Kasumi-1 (cell line): Measurements from ENCODE around the gene DYNLL1.
"Not testable (repeated sequence)": the region's sequence is repeated elsewhere in the genome, so short reads cannot be mapped to it uniquely, and the experiment has no call there.

Experiments used
- DNase-seq, 2 experiments: peaks; one replicate each; lab custom pipeline; 2025; lab: John Stamatoyannopoulos, UW

The DYNLL1 gene

DNA sequence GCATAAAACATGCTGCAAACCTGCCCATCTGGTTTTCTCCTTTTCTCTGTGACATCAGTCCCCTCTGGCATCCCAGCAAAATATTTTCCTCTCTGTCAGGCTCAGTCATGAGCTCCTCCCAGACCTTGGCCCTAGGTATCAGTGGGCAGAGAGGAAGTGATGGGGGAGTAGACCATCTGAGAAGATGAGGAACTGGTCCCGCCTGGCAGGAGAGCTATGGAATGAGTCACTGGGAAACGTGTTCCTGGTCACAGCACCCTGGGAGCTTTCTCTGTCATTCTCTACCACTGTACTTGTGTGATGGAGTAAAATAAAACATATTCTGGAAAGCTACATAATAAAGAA, 21.3 kb upstream of the DYNLL1 start:
- DNase-seq, result peak; percentile 89 to 91

DNA sequence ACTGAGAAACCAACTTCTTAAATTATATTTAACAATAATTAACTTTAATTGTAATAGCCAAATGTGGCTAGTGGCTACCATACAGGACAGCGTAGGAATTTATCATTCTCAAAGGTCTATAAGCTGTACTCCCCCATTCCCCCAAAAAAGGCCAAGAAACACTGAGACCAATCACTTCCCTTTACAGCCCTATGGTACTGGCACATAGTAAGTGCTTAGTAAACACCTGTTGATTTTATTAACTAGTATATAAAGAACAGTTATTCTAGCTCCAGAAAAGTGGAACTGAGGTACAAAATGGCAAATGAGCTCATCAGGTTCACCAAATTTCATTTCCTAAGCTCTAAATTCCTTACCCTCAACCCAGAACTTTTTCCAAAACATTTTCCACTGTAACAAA, 20.3 kb upstream of the DYNLL1 start:
- DNase-seq, result no peak

DNA sequence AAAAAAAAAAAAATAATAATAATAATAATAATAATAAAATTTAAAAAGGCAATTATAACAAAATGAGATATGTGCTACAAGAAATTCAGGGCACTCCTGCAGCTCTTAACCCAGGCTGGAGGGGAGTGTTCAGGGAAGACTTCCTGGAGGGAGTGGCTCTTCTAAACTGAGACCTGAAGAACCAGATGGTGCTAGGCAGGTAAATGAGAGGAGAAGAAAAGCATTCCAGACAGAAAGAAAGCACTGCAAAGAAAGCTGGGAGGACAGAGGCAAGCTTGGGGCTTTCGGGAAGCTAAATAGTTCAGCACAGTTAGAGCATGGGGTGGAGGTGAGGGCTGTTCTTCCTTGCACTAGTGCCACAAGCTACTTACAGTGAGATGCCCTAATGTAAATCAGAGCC, 16.5 kb upstream of the DYNLL1 start:
- DNase-seq, result no peak

DNA sequence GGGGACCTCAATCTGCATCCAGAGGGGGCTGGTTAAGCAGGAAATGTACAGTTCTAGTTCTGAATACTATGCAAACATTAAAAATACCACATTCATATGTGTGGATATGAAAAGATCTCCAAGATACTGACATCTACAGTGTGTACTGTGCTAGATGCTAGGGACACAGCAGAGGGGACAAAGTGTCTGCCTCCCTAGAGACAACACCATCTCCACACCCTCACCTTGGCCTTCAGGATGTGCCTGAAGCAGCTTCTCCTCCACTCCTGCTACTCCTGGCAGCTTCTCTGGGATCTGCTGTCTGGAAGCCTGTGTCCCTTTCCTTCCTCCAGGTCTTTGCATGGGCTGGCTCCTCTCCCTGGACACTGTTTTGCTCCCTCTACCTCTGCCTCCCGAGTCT, 15.7 kb upstream of the DYNLL1 start:
- no peak for DNase-seq

DNA sequence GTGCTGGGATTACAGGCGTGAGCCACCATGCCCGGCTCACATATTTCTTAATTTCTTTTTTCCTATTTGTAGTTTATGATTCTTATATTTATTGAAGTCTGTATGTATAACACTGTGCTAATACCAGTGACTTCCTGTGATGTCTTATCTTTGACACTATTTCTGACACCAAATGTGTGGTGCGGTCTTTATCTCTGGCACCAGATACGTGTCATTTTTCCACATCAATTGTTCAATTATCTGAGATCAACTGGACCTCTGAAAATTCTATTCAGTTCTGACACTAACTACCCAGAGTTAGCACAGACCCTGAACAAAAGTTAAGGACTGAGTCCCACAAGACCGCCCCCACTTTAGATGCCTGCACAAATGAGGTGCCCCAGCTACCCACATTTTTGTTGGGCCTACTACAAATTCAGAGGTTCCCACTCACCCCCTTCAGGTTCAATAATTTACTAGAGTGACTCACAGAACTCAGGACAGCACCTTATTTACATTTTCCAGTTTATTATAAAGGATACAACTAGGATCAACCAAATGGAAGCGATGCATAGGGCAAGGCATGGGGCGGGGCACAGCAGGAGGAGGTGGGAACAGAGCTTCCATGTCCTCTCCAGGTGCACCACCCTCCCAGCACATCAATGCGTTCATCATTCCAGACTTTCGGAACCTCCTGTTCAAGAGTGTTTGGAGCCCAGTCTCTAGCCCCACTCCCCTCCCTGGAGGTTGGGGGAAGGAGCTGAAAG, 14.7 kb upstream of the DYNLL1 start:
- no peak for DNase-seq

DNA sequence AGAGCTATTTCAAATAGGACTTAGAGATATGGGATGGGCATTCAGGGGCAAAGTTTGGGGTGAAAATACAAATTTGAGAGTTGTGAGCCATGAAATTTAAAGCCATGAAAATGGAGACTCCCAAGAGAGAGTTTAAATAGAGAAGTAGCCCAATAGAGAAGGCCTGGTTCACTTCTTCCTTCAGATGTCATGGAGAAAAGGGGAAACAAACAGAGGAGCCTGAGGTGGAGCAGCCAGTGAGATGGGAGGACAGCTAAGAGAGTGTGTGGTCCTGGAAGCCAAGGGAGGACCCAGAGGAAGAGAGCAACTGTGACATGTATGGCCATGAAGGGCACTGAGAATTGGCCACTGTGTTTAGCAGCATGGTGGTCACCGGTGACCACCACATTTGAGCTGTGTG, 12.3 kb upstream of the DYNLL1 start:
- DNase-seq, result peak; percentile 60 to 70

DNA sequence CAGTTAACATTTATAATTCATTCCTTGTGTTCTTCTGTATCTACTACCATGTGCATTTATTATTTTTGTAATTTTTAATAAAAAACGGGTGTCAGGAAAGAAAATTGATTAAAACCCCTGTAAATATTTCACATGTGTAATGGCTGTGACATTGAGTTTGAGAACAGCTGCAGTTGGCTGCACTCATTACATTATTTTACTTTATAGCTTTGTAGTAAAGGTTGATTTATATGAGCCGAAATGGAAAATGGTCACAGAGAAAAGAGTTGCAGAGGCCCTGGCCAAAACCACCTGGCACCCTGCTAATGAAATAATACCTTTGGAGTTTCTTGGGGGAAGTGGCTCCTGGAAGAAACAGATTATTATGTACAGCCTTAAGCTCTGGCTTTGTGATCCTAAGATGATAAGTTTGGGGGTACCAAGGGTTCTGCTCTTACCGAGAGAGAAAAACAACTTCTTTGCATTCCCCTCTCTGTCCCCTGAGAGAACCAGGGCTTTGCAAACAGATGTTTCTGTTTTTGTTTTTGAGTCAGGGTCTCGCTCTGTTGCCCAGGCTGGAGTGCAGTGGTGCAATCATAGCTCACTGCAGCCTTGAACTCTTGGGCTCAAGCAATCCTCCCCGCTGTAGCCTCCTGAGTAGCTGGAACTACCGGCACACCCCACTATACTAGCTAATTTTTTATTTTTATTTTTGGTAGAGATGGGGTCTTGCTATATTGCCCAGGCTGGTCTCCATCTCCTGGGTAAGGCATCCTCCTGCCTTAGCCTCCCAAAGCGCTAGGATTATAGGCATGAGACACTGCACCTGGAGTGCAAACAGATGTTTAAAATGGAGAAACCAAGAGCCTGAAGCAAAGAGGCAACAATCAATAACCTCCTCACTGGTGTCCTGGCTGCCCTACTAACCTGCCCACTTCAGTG, 9.7 kb upstream of the DYNLL1 start:
- DNase-seq, result no peak

DNA sequence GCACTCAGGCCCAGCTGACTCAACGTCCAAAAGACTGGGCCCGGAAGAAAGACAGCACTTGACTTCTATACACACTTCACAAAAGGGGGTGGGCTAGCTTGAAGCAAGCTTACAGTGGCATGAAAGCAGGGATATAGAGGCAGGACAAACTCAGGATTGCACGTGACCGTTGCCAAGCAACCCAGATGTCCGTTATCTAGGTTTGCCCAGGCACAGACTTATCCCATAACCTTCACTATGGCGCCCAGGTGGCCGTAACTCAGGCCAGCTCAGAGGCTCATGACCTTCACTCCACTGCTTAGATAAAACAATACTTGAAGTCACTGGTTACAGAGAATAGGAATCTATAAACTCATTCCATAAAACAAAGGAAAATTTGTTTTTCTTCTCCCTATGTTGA, 8.4 kb upstream of the DYNLL1 start:
- DNase-seq, result not testable (repeated sequence)

DNA sequence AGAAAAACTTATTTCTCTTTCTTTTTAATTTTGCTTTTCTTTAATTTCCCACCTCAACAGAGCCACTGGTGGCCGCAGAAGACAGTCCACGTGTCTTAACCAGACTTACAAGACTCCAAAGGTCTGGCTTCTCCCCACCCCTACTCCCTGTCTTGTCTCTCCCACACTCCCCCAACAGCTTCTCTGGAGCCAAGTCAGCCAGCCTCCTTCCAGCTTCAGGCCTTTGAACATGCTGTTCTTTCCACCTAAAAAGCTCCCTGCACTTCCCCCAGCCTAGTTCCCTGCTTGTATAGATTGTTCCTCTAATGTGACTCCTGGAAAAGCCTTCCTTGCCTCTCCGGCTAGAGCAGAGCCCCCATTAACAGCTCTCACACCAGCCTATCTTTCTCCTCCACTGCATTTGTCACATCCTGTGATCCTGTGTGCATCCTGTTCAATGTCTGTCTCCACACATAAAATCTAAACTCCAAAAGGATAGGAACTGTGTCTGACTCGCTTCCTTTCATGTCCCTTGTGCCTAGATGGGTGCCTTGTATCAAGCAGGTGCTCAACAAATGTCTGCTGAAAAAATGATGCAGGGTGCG, 7.8 kb upstream of the DYNLL1 start:
- DNase-seq, result no peak

DNA sequence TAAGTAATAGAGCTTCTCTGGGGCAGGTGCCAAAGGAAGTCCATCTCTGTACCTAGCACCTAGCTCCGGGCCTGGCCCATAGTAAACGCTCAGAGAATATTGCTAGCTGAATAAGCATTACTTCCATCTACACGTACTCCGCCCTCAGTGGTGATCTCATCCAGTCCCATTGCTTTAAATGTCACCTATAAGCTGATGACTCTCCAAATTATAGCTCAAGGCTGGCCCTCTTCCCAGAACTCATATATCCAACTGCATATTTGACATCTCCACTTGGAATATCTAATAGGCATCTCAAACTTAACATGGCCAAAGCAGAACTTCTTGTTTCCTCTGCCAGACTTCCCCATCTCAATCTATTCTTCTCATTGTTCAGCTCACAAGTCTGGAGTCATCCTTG, 6.9 kb upstream of the DYNLL1 start:
- DNase-seq, result no peak

DNA sequence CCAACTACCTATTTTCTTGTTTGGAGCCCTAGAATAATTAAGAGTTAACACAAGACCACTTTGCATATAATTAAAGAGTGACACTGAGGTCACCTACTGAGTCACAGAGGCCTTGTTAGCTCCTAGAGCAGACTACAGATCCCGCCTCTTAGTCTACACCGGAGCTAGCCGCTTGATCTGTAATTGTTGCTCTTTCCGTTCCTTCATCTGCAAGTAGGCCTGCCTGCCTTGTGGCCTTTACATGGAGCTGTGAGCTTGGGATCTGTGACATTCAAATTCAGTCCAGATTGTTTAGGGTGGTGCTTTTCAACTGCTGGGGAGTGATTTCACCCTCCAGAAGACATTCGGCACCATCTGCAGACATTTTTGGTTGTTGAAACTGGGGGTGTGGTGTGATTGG, 5.6 kb upstream of the DYNLL1 start:
- DNase-seq, result no peak

DNA sequence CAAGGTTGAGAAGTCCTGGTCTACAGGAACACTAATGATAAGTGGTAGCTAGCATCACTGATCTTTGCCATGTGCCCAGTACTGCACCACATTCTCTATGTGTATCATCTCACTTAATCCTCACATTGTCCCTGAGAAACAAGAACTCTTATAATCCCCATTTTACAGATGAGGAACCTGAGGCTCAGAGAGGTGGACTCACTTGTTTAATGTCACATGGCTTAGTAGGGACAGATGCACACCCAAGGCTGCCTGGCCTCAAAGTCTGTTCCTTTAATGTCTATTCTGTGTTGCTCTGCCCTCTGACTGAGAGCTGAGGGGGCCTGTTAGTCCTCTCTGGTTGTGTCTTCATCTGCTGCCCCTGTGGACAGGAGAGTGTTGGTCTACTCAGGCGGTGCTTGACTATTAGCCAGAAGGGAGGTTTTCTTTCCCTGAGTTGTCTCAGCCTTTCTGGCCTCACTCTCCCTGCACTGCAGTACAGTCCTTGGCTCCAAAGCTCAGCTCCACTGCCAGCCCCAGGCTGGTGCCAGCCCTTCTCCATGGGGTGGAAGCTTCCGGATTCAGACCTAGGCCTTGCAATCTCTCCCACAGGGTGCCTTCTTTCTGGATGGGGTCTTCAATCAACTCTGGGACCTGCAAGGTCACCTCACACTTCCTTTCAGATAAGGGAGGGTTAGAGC, 4.9 kb upstream of the DYNLL1 start:
- no peak for DNase-seq

DNA sequence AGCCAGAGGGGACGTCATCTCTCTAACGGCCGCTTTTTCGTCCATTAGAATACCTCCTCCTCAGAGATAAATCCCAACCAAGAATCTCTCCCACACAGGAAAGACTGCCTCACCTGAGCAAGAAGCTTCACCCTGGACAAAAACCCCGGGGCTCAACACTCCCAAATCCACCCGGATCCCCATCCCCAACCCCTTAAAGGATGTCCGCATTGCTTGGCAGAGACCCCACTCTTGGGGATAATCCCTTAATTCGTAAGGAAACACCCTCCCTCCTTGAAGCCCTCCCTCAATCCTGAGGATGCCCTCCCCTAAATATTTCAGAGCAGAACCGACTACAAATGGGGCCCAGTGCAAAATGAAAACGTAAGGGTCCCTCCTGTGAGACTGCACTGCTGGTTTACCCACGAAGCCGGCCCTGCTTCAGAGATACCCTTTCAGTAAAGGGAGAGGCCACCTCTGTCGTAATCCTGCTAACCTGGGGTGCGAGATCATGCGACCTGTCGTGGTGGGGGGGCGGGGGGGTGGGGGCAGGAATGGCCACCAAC, 655 bp upstream of the DYNLL1 start:
- DNase-seq, result no peak

DNA sequence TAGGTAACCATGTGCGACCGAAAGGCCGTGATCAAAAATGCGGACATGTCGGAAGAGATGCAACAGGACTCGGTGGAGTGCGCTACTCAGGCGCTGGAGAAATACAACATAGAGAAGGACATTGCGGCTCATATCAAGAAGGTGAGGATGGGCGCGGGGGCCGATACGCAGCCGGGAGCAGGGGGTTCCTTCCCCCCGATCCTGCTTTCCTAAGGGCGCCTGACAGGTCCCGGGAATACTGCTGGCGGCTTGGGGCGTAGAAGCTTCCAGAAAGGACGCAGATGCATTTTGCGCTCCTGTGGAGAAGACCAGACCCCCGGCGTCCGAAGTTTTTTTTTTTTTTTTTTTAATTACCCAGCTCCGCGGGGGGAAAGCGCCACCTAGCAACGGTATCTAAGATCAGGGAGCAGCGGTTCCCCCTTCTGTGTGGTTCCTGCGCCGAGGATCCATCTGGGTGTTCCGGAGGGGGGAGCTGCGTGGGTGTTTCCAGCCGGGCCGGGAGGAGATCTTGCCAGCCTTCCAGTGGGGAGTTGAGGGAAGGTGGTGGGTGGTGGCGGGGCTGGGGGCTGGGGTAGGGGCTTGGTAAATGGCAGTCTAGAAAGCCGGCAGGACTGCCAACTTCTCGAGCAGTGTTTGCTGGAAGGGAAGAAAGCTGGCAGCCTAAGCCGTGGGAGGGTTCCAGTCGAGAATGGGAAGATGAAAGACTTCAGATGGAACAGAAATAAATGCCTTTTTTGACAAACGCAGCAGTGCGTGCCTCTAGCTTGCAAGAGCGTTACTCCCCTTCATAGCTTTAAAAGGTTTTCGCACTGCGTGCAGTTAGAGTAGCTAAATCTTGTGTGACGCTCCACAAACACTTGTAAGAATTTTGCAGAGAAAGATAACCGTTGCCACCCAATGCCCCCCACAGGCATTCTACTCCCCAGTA, 764 bp downstream of the DYNLL1 start:
- peak; percentile 73 to 75 for DNase-seq

DNA sequence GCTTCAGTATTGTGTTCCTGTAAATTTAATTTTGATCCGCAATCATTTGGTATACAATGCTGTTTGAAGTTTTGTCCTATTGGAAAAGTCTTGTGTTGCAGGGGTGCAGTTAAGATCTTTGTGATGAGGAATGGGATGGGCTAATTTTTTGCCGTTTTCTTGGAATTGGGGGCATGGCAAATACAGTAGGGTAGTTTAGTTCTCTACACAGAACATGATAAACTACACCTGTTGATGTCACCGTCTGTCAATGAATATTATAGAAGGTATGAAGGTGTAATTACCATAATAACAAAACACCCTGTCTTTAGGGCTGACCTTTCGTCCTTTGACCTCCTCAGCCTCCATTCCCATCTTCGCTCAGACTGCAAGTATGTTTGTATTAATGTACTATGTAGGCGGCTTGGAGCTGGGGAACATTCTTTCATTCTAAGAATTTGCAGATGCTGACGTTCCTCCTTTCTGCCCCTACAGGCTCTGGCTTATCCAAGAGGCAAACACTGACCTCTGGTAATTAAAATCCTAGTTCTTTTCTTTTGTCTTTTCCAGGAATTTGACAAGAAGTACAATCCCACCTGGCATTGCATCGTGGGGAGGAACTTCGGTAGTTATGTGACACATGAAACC, 1.7 kb downstream of the DYNLL1 start:
- DNase-seq, result no peak

DNA sequence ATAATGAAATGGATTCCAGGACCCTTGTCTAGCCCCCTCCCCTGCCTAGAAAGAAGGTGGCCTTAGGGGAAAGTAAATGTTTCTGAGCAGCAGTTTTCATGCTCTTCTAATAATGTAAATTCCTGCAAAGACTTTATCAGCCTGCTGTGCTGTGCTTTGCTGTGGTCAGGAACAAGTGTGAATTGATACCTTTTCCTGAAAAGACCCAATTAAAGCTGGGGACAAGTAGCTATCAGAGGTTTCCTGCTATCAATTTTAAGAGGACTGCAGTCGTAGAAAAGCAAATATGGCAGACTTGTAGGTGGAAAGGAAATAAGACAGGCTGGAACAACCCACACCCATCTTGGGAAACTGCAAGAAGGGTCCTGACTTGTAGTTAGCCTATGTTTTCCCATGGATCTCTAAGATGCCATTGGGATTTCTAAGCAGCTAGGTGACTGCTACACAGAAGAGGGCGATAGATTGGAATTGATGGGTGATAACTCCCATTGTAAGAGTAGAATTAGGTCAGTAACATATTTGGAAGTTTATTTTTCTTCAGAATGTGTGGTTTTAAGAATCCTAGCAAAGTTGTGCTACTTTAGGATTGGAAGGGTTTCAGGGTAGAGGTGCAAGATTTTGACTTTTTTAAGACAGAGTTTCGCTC, 3.1 kb downstream of the DYNLL1 start:
- no peak for DNase-seq

DNA sequence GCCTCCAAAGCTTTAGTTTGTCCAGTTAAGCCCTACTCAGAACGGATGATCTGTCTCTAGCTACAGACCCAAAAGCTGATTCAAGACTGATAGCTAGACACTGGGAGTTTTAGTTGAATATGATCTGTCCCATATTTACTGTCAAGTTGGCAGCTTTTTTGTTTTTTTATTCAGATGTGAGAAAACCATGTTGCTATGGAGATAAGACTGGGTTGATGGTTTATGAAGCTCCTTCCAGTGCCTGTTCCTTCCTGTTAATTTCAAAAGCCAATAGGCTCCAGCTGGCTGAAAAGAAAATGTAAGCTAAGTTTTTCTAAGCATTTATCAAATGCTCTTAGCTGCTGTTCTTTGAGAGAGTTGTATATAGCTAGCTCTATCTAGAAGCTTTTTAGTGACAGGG, 4.7 kb downstream of the DYNLL1 start:
- DNase-seq, result no peak

DNA sequence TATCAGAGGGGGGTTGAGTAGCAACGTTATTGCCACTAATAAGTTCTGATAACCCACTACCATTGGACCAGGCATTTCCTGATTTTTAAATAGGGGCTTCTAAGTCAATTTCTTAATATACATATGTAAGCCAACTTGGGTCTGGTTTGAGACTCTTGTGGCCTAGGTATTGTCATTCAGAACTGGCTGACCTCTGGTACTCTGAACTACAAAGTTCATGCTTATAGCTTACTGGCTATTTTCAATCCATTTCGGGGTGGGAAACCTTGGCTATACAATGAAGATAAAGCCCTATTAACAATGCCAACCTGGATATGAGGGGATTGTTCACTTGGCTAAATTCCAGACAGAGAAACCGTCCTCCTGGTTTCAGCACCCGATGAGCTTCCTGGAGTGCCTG, 8.7 kb downstream of the DYNLL1 start:
- no peak for DNase-seq

DNA sequence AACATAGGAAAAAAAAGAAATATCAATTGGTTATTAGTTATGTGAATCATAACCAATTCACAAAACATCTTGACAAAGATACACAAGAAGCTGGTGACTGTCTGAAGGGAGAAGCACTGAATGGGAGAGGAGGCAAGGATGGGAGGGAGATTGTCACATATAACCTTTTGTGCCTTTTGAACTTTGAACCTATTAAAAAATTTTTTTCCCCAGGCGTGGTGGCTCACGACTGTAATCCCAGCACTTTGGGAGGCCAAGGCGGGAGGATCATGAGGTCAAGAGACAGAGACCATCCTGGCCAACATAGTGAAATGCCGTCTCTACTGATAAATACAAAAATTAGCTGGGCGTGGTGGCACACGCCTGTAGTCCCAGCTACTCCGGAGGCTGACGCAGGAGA, 12.6 kb downstream of the DYNLL1 start:
- no peak for DNase-seq

DNA sequence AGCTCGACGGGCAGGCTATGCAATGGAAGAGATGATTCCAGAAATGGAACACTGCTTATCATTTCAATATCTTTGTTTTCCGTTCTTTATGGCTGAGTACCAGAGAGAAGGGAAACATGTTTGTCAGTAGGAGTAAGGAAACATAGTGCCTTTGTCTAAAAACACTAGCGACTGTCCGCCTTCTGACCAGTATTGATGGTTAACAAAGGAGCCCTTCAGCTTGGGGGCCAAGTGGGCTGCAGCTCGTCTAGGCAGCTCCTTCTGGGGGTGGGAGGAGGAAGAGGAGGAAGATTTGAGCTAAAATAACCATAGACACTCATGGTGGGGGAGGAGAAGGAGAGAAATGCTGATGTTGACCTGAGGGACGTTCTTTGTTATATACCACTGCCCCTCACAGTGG, 18.1 kb downstream of the DYNLL1 start:
- DNase-seq, result no peak
